GM12891 (cell line): Measurements from ENCODE around the gene INSIG2.

Experiments used
- DNase-seq: peaks from one replicate; pipeline ENCODE4 v3.0.0; 2011; ENCODE audit warnings: low spot score; ENCODE audit not compliant: insufficient read length
- FAIRE-seq: peaks from 2 replicates; lab custom pipeline; 2011; peaks lifted over from hg19 to GRCh38; lab: Jason Lieb, UNC
- PAX5 ChIP-seq: IDR thresholded peaks from 2 replicates; pipeline ENCODE4 v1.6.1; 2011; ENCODE audit warnings: low read length, moderate library complexity, mild to moderate bottlenecking; ENCODE audit not compliant: insufficient read depth, severe bottlenecking
- POLR2A ChIP-seq: IDR thresholded peaks from 2 replicates; pipeline ENCODE4 v1.6.1; 2011; ENCODE audit warnings: low read depth, low read length, control low read depth
- POLR2AphosphoS5 ChIP-seq: IDR thresholded peaks from 2 replicates; pipeline ENCODE4 v1.6.1; 2011; ENCODE audit warnings: low read depth, low read length, control low read depth
- POU2F2 ChIP-seq: IDR thresholded peaks from 2 replicates; pipeline ENCODE4 v1.6.1; 2011; ENCODE audit warnings: low read depth, mild to moderate bottlenecking, control low read depth, low read length, moderate library complexity
- SPI1 ChIP-seq: IDR thresholded peaks from 2 replicates; pipeline ENCODE4 v1.6.1; 2011; ENCODE audit warnings: low read depth, low read length, control low read depth
- TAF1 ChIP-seq: IDR thresholded peaks from 2 replicates; pipeline ENCODE4 v1.6.1; 2011; ENCODE audit warnings: low read depth, low read length, control low read depth

Gene INSIG2

GRCh38 chr2:118112771-118113334 lies 24.6 kb downstream of the INSIG2 start:
- no peak for DNase-seq
- TF ChIP-seq POLR2A (no peak), POU2F2 (no peak), PAX5 (no peak), SPI1 (no peak), POLR2AphosphoS5 (no peak), TAF1 (no peak)
- peak; percentile 45 for FAIRE-seq

GRCh38 chr2:118114863-118115262 lies 26.6 kb downstream of the INSIG2 start:
- no peak for DNase-seq
- no peak for FAIRE-seq
- TF ChIP-seq PAX5: no peak
- TF ChIP-seq POU2F2: no peak
- no peak for TF ChIP-seq TAF1
- no peak for TF ChIP-seq POLR2A
- TF ChIP-seq SPI1: no peak
- no peak for TF ChIP-seq POLR2AphosphoS5

- no peak for DNase-seq
- FAIRE-seq: no peak
- no peak for TF ChIP-seq TAF1
- no peak for TF ChIP-seq POU2F2
- TF ChIP-seq POLR2AphosphoS5: no peak
- no peak for TF ChIP-seq SPI1
These were observed 27.5 kb downstream of the INSIG2 start for GRCh38 chr2:118115761-118116160.

GRCh38 chr2:118118479-118118878 lies 30.2 kb downstream of the INSIG2 start:
- TF ChIP-seq PAX5: no peak
- TF ChIP-seq POU2F2: no peak
- no peak for TF ChIP-seq POLR2A
- TF ChIP-seq SPI1: no peak
- TF ChIP-seq POLR2AphosphoS5: no peak
- TF ChIP-seq TAF1: no peak
- DNase-seq (no peak), FAIRE-seq (no peak)

- DNase-seq (no peak), FAIRE-seq (no peak)
- TF ChIP-seq TAF1 (no peak), SPI1 (no peak), POLR2A (no peak), POU2F2 (no peak), PAX5 (no peak), POLR2AphosphoS5 (no peak)
These were observed 31.0 kb downstream of the INSIG2 start for GRCh38 chr2:118119158-118119727.

GRCh38 chr2:118119761-118120400 lies 31.6 kb downstream of the INSIG2 start:
- no peak for DNase-seq
- TF ChIP-seq POLR2AphosphoS5 (no peak), TAF1 (no peak), POU2F2 (no peak), PAX5 (no peak), SPI1 (no peak), POLR2A (no peak)
- no peak for FAIRE-seq

GRCh38 chr2:118120401-118120780 lies 32.1 kb downstream of the INSIG2 start:
- DNase-seq (no peak), FAIRE-seq (no peak)
- TF ChIP-seq POU2F2 (no peak), POLR2A (no peak), POLR2AphosphoS5 (no peak), SPI1 (no peak), PAX5 (no peak), TAF1 (no peak)

- FAIRE-seq (no peak), DNase-seq (no peak)
- TF ChIP-seq POLR2A: no peak
- TF ChIP-seq POLR2AphosphoS5: no peak
- TF ChIP-seq POU2F2: no peak
- no peak for TF ChIP-seq SPI1
These were observed 32.8 kb downstream of the INSIG2 start for GRCh38 chr2:118121101-118121500.

- DNase-seq: no peak
- TF ChIP-seq TAF1: no peak
- no peak for TF ChIP-seq POLR2A
- TF ChIP-seq POU2F2: no peak
- TF ChIP-seq POLR2AphosphoS5: no peak
- TF ChIP-seq SPI1: no peak
- TF ChIP-seq PAX5: no peak
- FAIRE-seq: peak; percentile 26
These were observed 33.8 kb downstream of the INSIG2 start for GRCh38 chr2:118121986-118122524.
